K562 (cell line): ENCODE measurements around the gene HSPA8. TPM values are rescaled to one million over a fixed set of nuclear protein-coding genes. Genes with fewer than 3 reads are reported as not detected.

ENCODE experiments used
- BDP1 ChIP-seq: IDR thresholded peaks from 3 replicates; pipeline ENCODE4 v1.6.1; 2011; ENCODE audit not compliant: insufficient read length, insufficient read depth
- PPARD ChIP-seq: fragments of 250-450 bp; sonication (Bioruptor Pico); IDR thresholded peaks from 2 replicates; pipeline ENCODE4 v1.8.0; 2022; ENCODE audit warnings: inconsistent platforms, mild to moderate bottlenecking, moderate library complexity
- RHOXF2B ChIP-seq: fragments of 250-450 bp; sonication (Bioruptor Pico); conservative IDR thresholded peaks from 2 replicates; pipeline ENCODE4 v1.5.1; 2021
- SOX6 ChIP-seq: fragments of 450-650 bp; IDR thresholded peaks from 2 replicates; pipeline ENCODE4 v1.6.1; 2014; ENCODE audit warnings: mild to moderate bottlenecking
- ZFP1 ChIP-seq: fragments of 450-650 bp; formaldehyde crosslinking; IDR thresholded peaks from 2 replicates; pipeline ENCODE4 v1.4.0; 2020; ENCODE audit warnings: mild to moderate bottlenecking, mixed read lengths
- ZFP36 ChIP-seq: fragments of 150-350 bp; IDR thresholded peaks from 2 replicates; pipeline ENCODE4 v1.6.1; 2018; ENCODE audit warnings: low read length, low read depth; ENCODE audit not compliant: partially characterized antibody
- ZNF445 ChIP-seq: fragments of 250-450 bp; sonication (Bioruptor Pico); IDR thresholded peaks from 2 replicates; pipeline ENCODE4 v1.4.0; 2020; ENCODE audit warnings: low read depth, mild to moderate bottlenecking, moderate library complexity
- ZNF785 ChIP-seq: fragments of 250-450 bp; sonication (Bioruptor Pico); IDR thresholded peaks from 2 replicates; pipeline ENCODE4 v1.4.0; 2020; ENCODE audit warnings: mild to moderate bottlenecking
- polyA plus RNA-seq, 8 experiments: library from polyadenylated mRNA; depleted of rRNA in 4 of 8; stranded (reverse) in 5 of 8; unstranded in 3 of 8; fragments of >200 nt; fragmentation: Nextera tagmentation in 2 of 8; fragmentation: Illumina TruSeq in 1 of 8; extraction: Ambion mirVana in 2 of 8; extraction: Trizol in 1 of 8; gene quantifications; 2 replicates each; pipeline versions ENCODE4 v1.2.1 to v1.2.3, GENCODE V29; 2011 to 2014; ENCODE audit warnings: inconsistent platforms in 1 of 8, missing spikeins in 1 of 8
- total RNA-seq, 7 experiments: library from RNA; depleted of rRNA in 6 of 7; stranded (reverse); fragments of >200 nt in 6 of 7; fragmentation: Illumina TruSeq in 2 of 7; extraction: Trizol in 2 of 7; gene quantifications; 2 replicates each; pipeline versions ENCODE4 v1.2.1 to v1.2.3, GENCODE V29; 2011 to 2021; ENCODE audit warnings: low replicate concordance in 1 of 7
- TF ChIP-seq, protein P1 (sequence below): fragments of 450-650 bp; conservative IDR thresholded peaks from 2 replicates; pipeline ENCODE4 v1.6.1; 2016; ENCODE audit warnings: missing genetic modification characterization, low read depth, mild to moderate bottlenecking, control low read depth, missing compliant biosample characterization
- TF ChIP-seq, protein P2 (sequence below), 2 experiments: fragments of 450-650 bp; conservative IDR thresholded peaks; 2 replicates each; pipeline ENCODE4 v1.6.1; 2017; ENCODE audit warnings: mild to moderate bottlenecking in 2 of 2, moderate library complexity in 2 of 2
- TF ChIP-seq, protein P3 (sequence below), 2 experiments: fragments of 200-800 bp in 1 of 2; sonication (Bioruptor generic) in 1 of 2; sonication (generic) in 1 of 2; formaldehyde crosslinking in 1 of 2; IDR thresholded peaks in 1 of 2; conservative IDR thresholded peaks in 1 of 2; 2 replicates each; pipeline versions ENCODE4 v1.5.0 to v1.6.1; 2016 to 2020; ENCODE audit warnings: missing compliant biosample characterization in 1 of 2, missing genetic modification characterization in 1 of 2, missing genetic modification reagents in 1 of 2
- TF ChIP-seq, protein P4 (sequence below): fragments of 450-650 bp; formaldehyde crosslinking; IDR thresholded peaks from 2 replicates; pipeline ENCODE4 v1.4.0; 2022; ENCODE audit warnings: missing genetic modification characterization
- TF ChIP-seq, protein P5 (sequence below): IDR thresholded peaks from 2 replicates; pipeline ENCODE4 v1.6.1; 2011; ENCODE audit not compliant: insufficient read length; ENCODE audit errors: extremely low read depth
- TF ChIP-seq, protein P6 (sequence below): fragments of 450-650 bp; IDR thresholded peaks from 2 replicates; pipeline ENCODE4 v1.6.1; 2016; ENCODE audit warnings: low read depth, mild to moderate bottlenecking, moderate library complexity
- TF ChIP-seq, protein P7 (sequence below): fragments of 250-450 bp; sonication (Bioruptor Pico); IDR thresholded peaks from 2 replicates; pipeline ENCODE4 v1.4.0; 2020; ENCODE audit warnings: mild to moderate bottlenecking, moderate library complexity, borderline replicate concordance

HSPA8 gene
- total and polyA plus RNA-seq, 9 of the 15 experiments (the other 6 are each of a cell fraction or from before 2014, with no cell fraction given) = 1,250 to 3,966 (median 2,773) TPM

DNA sequence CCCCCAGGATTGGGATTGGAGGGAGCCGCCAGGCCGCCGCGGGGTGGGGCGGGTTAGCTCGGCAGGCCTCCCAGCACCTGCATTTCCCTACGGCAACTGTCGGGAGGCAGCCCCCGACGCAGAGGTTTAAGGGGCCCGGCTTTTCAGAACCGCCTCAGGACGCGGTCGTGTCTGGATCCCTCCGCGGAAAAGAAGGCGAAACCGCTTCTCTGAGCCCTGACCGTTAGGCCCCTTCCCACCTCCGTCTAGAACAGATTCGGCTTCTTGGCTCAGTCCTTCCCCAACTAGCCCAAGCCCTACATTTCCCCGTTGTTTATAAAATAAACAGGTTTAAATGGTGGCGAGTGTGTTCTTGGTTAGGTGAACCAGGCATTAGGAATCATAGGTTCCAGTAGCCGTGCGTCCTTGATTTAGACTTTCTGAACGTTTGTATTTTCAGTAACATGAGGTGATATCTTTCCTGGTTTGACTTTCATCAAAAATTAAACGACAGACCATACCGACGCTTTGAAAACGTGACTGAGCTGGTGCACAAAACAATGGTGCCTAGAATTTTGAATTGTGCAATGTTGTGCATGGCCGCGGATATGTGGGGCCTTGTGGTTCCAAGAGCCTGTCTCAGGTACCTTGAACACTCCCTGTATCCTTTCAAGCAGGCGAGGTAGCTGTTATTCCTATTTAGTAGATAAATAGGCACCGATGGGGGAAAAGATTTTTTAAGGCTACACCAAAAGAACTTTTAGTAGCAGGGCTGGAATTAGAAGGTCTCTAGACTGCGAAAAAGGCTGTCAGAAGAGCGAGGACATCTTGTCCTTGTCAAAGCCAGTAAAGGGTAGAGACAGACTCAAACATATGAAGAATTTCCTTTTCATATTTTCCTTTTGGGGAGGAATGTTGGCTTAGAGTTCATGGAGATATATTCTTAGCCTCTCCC lies 1.2 kb upstream of the HSPA8 start (continued):
- TF ChIP-seq, protein P1, sequence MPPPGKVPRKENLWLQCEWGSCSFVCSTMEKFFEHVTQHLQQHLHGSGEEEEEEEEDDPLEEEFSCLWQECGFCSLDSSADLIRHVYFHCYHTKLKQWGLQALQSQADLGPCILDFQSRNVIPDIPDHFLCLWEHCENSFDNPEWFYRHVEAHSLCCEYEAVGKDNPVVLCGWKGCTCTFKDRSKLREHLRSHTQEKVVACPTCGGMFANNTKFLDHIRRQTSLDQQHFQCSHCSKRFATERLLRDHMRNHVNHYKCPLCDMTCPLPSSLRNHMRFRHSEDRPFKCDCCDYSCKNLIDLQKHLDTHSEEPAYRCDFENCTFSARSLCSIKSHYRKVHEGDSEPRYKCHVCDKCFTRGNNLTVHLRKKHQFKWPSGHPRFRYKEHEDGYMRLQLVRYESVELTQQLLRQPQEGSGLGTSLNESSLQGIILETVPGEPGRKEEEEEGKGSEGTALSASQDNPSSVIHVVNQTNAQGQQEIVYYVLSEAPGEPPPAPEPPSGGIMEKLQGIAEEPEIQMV (tag) = no peak
- TF ChIP-seq RHOXF2B = no peak
- TF ChIP-seq, protein P2, sequence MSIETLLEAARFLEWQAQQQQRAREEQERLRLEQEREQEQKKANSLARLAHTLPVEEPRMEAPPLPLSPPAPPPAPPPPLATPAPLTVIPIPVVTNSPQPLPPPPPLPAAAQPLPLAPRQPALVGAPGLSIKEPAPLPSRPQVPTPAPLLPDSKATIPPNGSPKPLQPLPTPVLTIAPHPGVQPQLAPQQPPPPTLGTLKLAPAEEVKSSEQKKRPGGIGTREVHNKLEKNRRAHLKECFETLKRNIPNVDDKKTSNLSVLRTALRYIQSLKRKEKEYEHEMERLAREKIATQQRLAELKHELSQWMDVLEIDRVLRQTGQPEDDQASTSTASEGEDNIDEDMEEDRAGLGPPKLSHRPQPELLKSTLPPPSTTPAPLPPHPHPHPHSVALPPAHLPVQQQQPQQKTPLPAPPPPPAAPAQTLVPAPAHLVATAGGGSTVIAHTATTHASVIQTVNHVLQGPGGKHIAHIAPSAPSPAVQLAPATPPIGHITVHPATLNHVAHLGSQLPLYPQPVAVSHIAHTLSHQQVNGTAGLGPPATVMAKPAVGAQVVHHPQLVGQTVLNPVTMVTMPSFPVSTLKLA (conservative IDR thresholded peaks at IDR 0.05) = 0 out of 4 replicates have a peak, but pooled peaks of 1 of the 2 experiments have one; percentile 23
- TF ChIP-seq ZFP36 = no peak
- TF ChIP-seq, protein P3, sequence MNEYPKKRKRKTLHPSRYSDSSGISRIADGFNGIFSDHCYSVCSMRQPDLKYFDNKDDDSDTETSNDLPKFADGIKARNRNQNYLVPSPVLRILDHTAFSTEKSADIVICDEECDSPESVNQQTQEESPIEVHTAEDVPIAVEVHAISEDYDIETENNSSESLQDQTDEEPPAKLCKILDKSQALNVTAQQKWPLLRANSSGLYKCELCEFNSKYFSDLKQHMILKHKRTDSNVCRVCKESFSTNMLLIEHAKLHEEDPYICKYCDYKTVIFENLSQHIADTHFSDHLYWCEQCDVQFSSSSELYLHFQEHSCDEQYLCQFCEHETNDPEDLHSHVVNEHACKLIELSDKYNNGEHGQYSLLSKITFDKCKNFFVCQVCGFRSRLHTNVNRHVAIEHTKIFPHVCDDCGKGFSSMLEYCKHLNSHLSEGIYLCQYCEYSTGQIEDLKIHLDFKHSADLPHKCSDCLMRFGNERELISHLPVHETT (CRISPR knock-in tag; conservative IDR thresholded peaks at IDR 0.05 in 1 of 2, IDR thresholded peaks at IDR 0.05 in 1 of 2) = no peak
- no peak for TF ChIP-seq SOX6
- no peak for TF ChIP-seq ZFP1
- TF ChIP-seq, protein P4, sequence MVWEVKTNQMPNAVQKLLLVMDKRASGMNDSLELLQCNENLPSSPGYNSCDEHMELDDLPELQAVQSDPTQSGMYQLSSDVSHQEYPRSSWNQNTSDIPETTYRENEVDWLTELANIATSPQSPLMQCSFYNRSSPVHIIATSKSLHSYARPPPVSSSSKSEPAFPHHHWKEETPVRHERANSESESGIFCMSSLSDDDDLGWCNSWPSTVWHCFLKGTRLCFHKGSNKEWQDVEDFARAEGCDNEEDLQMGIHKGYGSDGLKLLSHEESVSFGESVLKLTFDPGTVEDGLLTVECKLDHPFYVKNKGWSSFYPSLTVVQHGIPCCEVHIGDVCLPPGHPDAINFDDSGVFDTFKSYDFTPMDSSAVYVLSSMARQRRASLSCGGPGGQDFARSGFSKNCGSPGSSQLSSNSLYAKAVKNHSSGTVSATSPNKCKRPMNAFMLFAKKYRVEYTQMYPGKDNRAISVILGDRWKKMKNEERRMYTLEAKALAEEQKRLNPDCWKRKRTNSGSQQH (CRISPR knock-in tag) = no peak
- TF ChIP-seq, protein P5, sequence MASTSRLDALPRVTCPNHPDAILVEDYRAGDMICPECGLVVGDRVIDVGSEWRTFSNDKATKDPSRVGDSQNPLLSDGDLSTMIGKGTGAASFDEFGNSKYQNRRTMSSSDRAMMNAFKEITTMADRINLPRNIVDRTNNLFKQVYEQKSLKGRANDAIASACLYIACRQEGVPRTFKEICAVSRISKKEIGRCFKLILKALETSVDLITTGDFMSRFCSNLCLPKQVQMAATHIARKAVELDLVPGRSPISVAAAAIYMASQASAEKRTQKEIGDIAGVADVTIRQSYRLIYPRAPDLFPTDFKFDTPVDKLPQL = no peak
- TF ChIP-seq BDP1 = no peak
- TF ChIP-seq PPARD (CRISPR knock-in tag) = no peak
- TF ChIP-seq, protein P6, sequence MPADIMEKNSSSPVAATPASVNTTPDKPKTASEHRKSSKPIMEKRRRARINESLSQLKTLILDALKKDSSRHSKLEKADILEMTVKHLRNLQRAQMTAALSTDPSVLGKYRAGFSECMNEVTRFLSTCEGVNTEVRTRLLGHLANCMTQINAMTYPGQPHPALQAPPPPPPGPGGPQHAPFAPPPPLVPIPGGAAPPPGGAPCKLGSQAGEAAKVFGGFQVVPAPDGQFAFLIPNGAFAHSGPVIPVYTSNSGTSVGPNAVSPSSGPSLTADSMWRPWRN = no peak
- TF ChIP-seq, protein P7, sequence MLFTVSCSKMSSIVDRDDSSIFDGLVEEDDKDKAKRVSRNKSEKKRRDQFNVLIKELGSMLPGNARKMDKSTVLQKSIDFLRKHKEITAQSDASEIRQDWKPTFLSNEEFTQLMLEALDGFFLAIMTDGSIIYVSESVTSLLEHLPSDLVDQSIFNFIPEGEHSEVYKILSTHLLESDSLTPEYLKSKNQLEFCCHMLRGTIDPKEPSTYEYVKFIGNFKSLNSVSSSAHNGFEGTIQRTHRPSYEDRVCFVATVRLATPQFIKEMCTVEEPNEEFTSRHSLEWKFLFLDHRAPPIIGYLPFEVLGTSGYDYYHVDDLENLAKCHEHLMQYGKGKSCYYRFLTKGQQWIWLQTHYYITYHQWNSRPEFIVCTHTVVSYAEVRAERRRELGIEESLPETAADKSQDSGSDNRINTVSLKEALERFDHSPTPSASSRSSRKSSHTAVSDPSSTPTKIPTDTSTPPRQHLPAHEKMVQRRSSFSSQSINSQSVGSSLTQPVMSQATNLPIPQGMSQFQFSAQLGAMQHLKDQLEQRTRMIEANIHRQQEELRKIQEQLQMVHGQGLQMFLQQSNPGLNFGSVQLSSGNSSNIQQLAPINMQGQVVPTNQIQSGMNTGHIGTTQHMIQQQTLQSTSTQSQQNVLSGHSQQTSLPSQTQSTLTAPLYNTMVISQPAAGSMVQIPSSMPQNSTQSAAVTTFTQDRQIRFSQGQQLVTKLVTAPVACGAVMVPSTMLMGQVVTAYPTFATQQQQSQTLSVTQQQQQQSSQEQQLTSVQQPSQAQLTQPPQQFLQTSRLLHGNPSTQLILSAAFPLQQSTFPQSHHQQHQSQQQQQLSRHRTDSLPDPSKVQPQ (CRISPR knock-in tag) = no peak
- no peak for TF ChIP-seq ZNF785 (CRISPR knock-in tag)
- no peak for TF ChIP-seq ZNF445
